Measurements from ENCODE around the gene PTGES3L.
"Not testable (repeated sequence)": the region's sequence is repeated elsewhere in the genome, so short reads cannot be mapped to it uniquely, and the experiment has no call there.

PTGES3L gene

GRCh38 chr17:42919522-42920077 lies 60.3 kb downstream of the PTGES3L start:
- DNase-seq (ENCODE audit: low read depth) = not testable (repeated sequence)

DNA sequence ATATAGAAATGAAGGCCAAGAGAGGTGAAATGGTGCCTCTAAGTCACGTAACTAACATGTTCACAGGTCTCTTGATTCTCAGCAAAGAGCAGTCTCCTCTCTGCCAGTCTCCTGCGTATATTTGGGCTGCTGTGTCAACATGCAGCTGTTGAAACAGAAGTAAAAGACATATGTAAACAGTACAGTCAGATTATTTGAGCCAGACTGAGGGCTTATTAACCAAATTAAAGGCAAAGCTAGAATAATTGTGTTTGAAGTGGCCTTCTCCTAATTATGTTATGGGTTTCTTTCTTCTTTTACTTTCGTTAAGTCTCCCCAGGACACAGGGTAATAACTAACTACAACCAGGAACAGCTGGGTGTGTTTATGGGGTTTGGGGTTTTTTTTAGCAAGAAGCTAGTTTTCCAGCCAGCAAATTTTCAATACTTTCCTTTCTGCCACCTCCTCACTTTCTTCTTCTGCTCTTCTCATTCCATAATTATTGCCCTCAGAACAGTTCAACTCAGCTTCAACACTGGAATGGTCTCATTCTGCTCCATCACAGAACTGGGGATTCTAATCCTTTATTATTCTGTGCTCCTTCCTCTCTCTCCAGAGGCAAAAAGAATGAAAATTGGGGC lies 60.9 kb downstream of the PTGES3L start:
- no peak for DNase-seq (ENCODE audit: low read depth)
